Loucy (cell line): ENCODE results near the gene EPB41L2.

Experiments
- H2AFZ ChIP-seq: fragments of 200-600 bp; sonication (generic); 2 replicates; pipeline ENCODE4 v1.6.0; 2016; ENCODE audit warnings: antibody characterized with exemption, mild to moderate bottlenecking, low read length, moderate library complexity
- H3F3A ChIP-seq: fragments of 200-600 bp; 2 replicates; pipeline ENCODE4 v1.6.0; 2016; ENCODE audit warnings: antibody characterized with exemption, low read depth, mild to moderate bottlenecking
- H3K27me3 ChIP-seq: fragments of 200-600 bp; sonication (generic); 2 replicates; pipeline ENCODE4 v1.6.1; 2014; ENCODE audit warnings: low read length, mild to moderate bottlenecking; ENCODE audit not compliant: insufficient read depth, poor library complexity, severe bottlenecking
- H3K36me3 ChIP-seq: fragments of 200-600 bp; sonication (generic); 2 replicates; pipeline ENCODE4 v1.6.1; 2016; ENCODE audit warnings: low read length; ENCODE audit not compliant: insufficient read depth
- H3K4me1 ChIP-seq: fragments of 200-600 bp; sonication (generic); 2 replicates; pipeline ENCODE4 v1.5.1; 2014; ENCODE audit warnings: low read length, mild to moderate bottlenecking; ENCODE audit not compliant: insufficient read depth, poor library complexity, severe bottlenecking
- H3K4me2 ChIP-seq: fragments of 200-600 bp; sonication (generic); 2 replicates; pipeline ENCODE4 v1.6.0; 2014; ENCODE audit warnings: antibody characterized with exemption, low read length, low read depth, mild to moderate bottlenecking; ENCODE audit not compliant: poor library complexity, severe bottlenecking
- H3K4me3 ChIP-seq: fragments of 200-600 bp; sonication (generic); 2 replicates; pipeline ENCODE4 v1.5.1; 2014; ENCODE audit warnings: low read length, mild to moderate bottlenecking, mixed read lengths; ENCODE audit not compliant: poor library complexity, severe bottlenecking
- H3K79me2 ChIP-seq: fragments of 200-600 bp; sonication (generic); 2 replicates; pipeline ENCODE4 v1.6.1; 2014; ENCODE audit warnings: low read length; ENCODE audit not compliant: insufficient read depth
- H3K9ac ChIP-seq: fragments of 200-600 bp; sonication (generic); 2 replicates; pipeline ENCODE4 v1.6.0; 2014; ENCODE audit warnings: mild to moderate bottlenecking, low read depth, low read length, moderate library complexity; ENCODE audit not compliant: poor library complexity, severe bottlenecking
- H3K9me2 ChIP-seq: fragments of 200-600 bp; sonication (generic); replicated peaks from 2 replicates; pipeline ENCODE4 v1.6.1; 2016; ENCODE audit warnings: low read depth, low read length, mixed read lengths
- H3K9me3 ChIP-seq: fragments of 200-600 bp; sonication (generic); 2 replicates; pipeline ENCODE4 v1.6.1; 2014; ENCODE audit warnings: mild to moderate bottlenecking, antibody characterized with exemption, low read length, low read depth; ENCODE audit not compliant: insufficient read depth
- H4K20me1 ChIP-seq: fragments of 200-600 bp; sonication (generic); 2 replicates; pipeline ENCODE4 v1.6.0; 2014; ENCODE audit warnings: antibody characterized with exemption, low read length, mild to moderate bottlenecking; ENCODE audit not compliant: insufficient read depth, poor library complexity, severe bottlenecking
- EZH2phosphoT487 ChIP-seq: fragments of 200-600 bp; IDR thresholded peaks from 2 replicates; pipeline ENCODE4 v1.6.1; 2018; ENCODE audit warnings: antibody characterized with exemption, mild to moderate bottlenecking, moderate library complexity, borderline replicate concordance
- TF ChIP-seq, protein P1 (sequence below): fragments of 200-600 bp; sonication (generic); conservative IDR thresholded peaks from 2 replicates; pipeline ENCODE4 v1.5.1; 2014; ENCODE audit warnings: mild to moderate bottlenecking, antibody characterized with exemption, low read length

Gene EPB41L2

DNA sequence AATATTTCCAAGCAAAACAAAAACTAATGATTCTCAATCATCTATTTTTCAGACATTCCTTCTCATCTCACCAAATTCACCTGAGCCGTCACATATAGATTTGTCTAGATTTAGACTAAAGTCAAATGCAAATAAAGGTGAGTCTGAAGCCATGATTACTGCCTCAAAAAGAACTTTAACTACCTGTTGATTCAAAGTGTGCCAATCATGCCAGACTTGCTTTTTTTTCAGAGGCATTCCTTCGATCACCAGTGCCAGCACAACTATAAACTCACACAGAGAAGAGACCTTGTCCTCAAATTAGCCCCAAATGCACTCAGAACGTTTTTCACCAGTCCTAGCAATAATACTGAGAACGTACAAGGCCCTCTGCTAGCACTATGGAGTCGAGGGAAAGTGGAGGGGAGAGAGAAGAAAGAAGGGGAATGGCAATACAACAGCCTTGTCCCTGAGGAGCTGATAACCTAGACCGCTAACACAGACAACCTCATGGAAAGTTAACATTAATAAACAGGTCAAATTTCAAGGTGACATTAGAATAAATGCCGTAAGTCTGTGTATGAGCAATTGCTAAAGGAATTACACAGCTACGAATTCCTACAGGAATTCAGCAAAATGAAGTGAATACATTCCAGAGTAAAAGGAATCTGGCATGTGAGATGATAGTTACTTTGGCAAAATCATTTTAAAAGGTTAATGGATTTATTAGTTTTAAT, 60.9 kb downstream of the EPB41L2 start:
- H3K9me2 ChIP-seq: no peaks in the 10 kb centered on the region
- H3K79me2 ChIP-seq: peaks cover 93% of the 10 kb centered on the region
- peaks cover 10% of the 10 kb centered on the region for H3K4me1 ChIP-seq
- no peaks in the 10 kb centered on the region for H3K27me3 ChIP-seq
- H3K4me2 ChIP-seq: no peak overlapping the region
- H3F3A ChIP-seq: no peaks in the 10 kb centered on the region
- no peak overlapping the region for H2AFZ ChIP-seq
- no peak for TF ChIP-seq EZH2phosphoT487
- TF ChIP-seq, protein P1, sequence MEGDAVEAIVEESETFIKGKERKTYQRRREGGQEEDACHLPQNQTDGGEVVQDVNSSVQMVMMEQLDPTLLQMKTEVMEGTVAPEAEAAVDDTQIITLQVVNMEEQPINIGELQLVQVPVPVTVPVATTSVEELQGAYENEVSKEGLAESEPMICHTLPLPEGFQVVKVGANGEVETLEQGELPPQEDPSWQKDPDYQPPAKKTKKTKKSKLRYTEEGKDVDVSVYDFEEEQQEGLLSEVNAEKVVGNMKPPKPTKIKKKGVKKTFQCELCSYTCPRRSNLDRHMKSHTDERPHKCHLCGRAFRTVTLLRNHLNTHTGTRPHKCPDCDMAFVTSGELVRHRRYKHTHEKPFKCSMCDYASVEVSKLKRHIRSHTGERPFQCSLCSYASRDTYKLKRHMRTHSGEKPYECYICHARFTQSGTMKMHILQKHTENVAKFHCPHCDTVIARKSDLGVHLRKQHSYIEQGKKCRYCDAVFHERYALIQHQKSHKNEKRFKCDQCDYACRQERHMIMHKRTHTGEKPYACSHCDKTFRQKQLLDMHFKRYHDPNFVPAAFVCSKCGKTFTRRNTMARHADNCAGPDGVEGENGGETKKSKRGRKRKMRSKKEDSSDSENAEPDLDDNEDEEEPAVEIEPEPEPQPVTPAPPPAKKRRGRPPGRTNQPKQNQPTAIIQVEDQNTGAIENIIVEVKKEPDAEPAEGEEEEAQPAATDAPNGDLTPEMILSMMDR: no peak
- 0 out of 2 replicates have a peak, but pooled peaks cover 3% of the 10 kb centered on the region for H3K36me3 ChIP-seq
- H3K9me3 ChIP-seq: peaks cover 3% of the 10 kb centered on the region; the same call in 1 of the 2 replicates
- H3K9ac ChIP-seq: no peak overlapping the region
- no peak overlapping the region for H3K4me3 ChIP-seq
- H4K20me1 ChIP-seq: peaks cover 6% of the 10 kb centered on the region

DNA sequence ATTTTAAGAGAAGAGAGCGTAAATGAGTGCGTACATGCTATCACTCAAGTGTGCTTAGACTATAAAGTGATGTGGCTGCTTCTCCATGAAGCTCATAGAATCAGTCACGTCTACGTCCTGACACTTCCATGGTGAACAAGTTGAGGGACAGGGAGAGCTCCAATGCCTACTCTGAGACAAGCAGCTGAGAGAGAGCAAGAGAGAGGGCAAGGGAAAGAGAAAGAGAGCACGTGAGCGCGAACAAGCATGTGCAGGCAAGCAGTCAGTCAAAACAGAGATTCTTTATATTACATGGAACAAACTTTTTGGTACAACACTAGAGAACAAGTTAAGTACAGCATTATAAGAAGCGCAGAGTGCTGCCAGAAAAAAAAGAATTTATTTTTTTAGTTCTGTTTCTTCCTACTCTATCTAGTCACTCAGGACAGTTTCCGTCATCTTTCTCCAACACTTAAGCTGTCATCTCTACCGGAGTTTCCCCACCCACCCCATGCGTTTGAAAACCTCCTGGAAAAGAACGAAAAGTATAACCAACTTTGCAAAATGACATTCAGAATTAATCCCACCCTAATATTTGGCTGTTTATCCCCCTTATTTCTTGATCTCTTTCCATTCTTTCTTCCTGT, 61.8 kb downstream of the EPB41L2 start:
- Histone ChIP-seq H3K79me2 (peaks cover 94% of the 10 kb centered on the region), H3K4me1 (peaks cover 13% of the 10 kb centered on the region), H3K4me2 (no peak overlapping the region), H3F3A (no peaks in the 10 kb centered on the region), H4K20me1 (peaks cover 14% of the 10 kb centered on the region), H3K27me3 (no peaks in the 10 kb centered on the region), H3K9me3 (no peaks in the 10 kb centered on the region), H3K9ac (no peak overlapping the region), H3K9me2 (no peaks in the 10 kb centered on the region), H3K4me3 (no peak overlapping the region), H3K36me3 (no peaks in the 10 kb centered on the region), H2AFZ (no peak overlapping the region)
- TF ChIP-seq, protein P1: no peak
- TF ChIP-seq EZH2phosphoT487: no peak

DNA sequence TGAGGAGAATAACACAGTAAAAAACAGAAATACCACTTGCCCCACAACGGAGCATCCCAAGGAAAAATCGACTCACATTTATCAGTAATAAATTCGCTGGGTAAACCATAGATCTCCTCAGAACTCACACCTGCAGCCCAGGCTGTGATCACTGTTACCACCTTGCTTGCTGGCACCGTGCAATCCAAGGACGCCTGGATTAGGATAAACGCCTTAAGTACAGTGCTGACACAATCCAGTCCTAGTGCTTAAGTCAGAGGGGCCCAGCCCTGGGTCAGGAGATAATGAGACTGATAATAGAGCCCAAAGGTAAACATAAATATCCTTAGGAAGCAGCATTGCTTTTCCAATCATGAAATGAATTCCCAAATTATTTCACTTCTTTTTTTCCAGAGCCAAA, 62.5 kb downstream of the EPB41L2 start:
- Histone ChIP-seq H3F3A (no peaks in the 10 kb centered on the region), H3K79me2 (peaks cover 99% of the 10 kb centered on the region), H3K4me2 (no peak overlapping the region), H3K4me3 (no peak overlapping the region), H3K4me1 (peaks cover 13% of the 10 kb centered on the region), H3K9me3 (no peaks in the 10 kb centered on the region), H3K36me3 (no peaks in the 10 kb centered on the region), H2AFZ (no peak overlapping the region), H3K9me2 (no peaks in the 10 kb centered on the region), H3K27me3 (no peaks in the 10 kb centered on the region), H4K20me1 (peaks cover 13% of the 10 kb centered on the region), H3K9ac (no peak overlapping the region)
- TF ChIP-seq, protein P1: no peak
- TF ChIP-seq EZH2phosphoT487: no peak
